ENCODE data around the gene FCGBP. TPM values are rescaled to one million over a fixed set of nuclear protein-coding genes. Genes with fewer than 3 reads are reported as not detected.
"Not testable (repeated sequence)": the region's sequence is repeated elsewhere in the genome, so short reads cannot be mapped to it uniquely, and the experiment has no call there.

Gene FCGBP
- total and polyA plus RNA-seq, 5 experiments from 2014 or later = 2.7 to 230 (median 11.6) TPM

- H3K27ac Mint-ChIP-seq, H3K9me3 Mint-ChIP-seq, H3K4me1 Mint-ChIP-seq, H3K4me3 Mint-ChIP-seq, POLR2A ChIA-PET, DNase-seq, H3K27me3 Mint-ChIP-seq, ATAC-seq: not testable (repeated sequence)
- peaks cover 6 to 21% (median 9%) of the 10 kb centered on the region in 3 donors for H3K36me3 Mint-ChIP-seq
Measured at GRCh38 chr19:39885821-39886554, 48.4 kb downstream of the FCGBP start.

DNA sequence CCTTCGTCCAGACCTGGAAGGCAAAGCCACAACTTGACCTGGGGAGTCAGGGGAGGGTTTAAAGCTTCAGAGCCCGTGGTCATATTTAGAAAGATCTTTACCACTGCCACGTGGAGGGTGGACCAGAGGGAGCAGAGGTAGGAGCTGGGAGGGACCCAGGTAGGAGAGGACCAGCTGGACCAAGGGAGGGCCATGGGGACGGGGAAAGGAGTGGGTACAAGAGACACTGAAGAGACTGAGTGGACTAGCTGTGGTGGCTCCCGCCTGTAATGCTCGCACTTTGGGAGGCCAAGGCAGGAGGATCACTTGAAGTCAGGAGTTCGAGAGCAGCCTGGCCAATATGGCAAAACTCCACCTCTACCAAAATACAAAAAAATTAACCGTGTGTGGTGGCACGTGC, 49.7 kb downstream of the FCGBP start:
- peaks cover 0 to 11% (median 0%) of the 10 kb centered on the region in 3 donors for H3K36me3 Mint-ChIP-seq
- H3K4me3 Mint-ChIP-seq, DNase-seq, POLR2A ChIA-PET, H3K27me3 Mint-ChIP-seq, H3K27ac Mint-ChIP-seq, ATAC-seq, H3K4me1 Mint-ChIP-seq, H3K9me3 Mint-ChIP-seq: not testable (repeated sequence)

Other genes with a start within 250 kb of the FCGBP start
- not detected for gene LGALS14, start 230.2 kb downstream of the FCGBP start, total RNA-seq
- not detected for gene LGALS14, start 230.2 kb downstream of the FCGBP start, polyA plus RNA-seq
- gene CLC, start 196.6 kb downstream of the FCGBP start, total RNA-seq = not detected
- gene CLC, start 196.6 kb downstream of the FCGBP start, polyA plus RNA-seq = not detected
- gene LEUTX, start 155.8 kb downstream of the FCGBP start, total RNA-seq = not detected
- not detected for gene LEUTX, start 155.8 kb downstream of the FCGBP start, polyA plus RNA-seq
- gene DYRK1B, start 100.5 kb downstream of the FCGBP start, total RNA-seq = 10 to 100 TPM; 18.0 to 19.7 TPM
- gene DYRK1B, start 100.5 kb downstream of the FCGBP start, polyA plus RNA-seq = 1 to 10 TPM; 5.2 to 6.2 (median 5.6) TPM
- gene FBL, start 88.3 kb downstream of the FCGBP start, total RNA-seq = 100 to 1,000 TPM; 336 to 365 TPM
- gene FBL, start 88.3 kb downstream of the FCGBP start, polyA plus RNA-seq = 100 to 1,000 TPM; 231 to 246 (median 236) TPM
- gene PSMC4, start 36.5 kb upstream of the FCGBP start, total RNA-seq = 10 to 100 TPM; 38.7 to 44.3 TPM
- 10 to 100 TPM; 71.3 to 80.4 (median 72.8) TPM for gene PSMC4, start 36.5 kb upstream of the FCGBP start, polyA plus RNA-seq
- 10 to 100 TPM; 17.6 to 22.0 TPM for gene ZNF546, start 62.4 kb upstream of the FCGBP start, total RNA-seq
- gene ZNF546, start 62.4 kb upstream of the FCGBP start, polyA plus RNA-seq = 1 to 10 TPM; 4.0 to 6.4 (median 6.2) TPM
- 10 to 100 TPM; 61.5 to 70.8 TPM for gene ZNF780B, start 121.6 kb upstream of the FCGBP start, total RNA-seq
- 10 to 100 TPM; 13.3 to 18.4 (median 15.4) TPM for gene ZNF780B, start 121.6 kb upstream of the FCGBP start, polyA plus RNA-seq
- gene ZNF780A, start 156.3 kb upstream of the FCGBP start, total RNA-seq = 10 to 100 TPM; 33.7 to 35.1 TPM
- gene ZNF780A, start 156.3 kb upstream of the FCGBP start, polyA plus RNA-seq = 10 to 100 TPM; 22.8 to 28.3 (median 26.9) TPM